Endothelial cell (in vitro differentiated cells): ENCODE results near the gene CDH8. TPM values are rescaled to one million over a fixed set of nuclear protein-coding genes. Genes with fewer than 3 reads are reported as not detected.

ENCODE experiments used
- DNase-seq: peaks from one replicate; pipeline ENCODE4 v3.0.0; 2021; ENCODE audit warnings: low spot score
- H3K27ac Mint-ChIP-seq: one replicate; pipeline ENCODE4 v1.8.0; 2021; ENCODE audit warnings: mixed read lengths, inconsistent platforms; ENCODE audit not compliant: unreplicated experiment
- H3K27me3 Mint-ChIP-seq: one replicate; pipeline ENCODE4 v1.8.0; 2021; ENCODE audit warnings: mild to moderate bottlenecking, moderate library complexity, mixed read lengths, inconsistent platforms; ENCODE audit not compliant: unreplicated experiment
- H3K36me3 Mint-ChIP-seq: one replicate; pipeline ENCODE4 v1.8.0; 2021; ENCODE audit warnings: mild to moderate bottlenecking, low read depth, mixed read lengths, inconsistent platforms; ENCODE audit not compliant: unreplicated experiment
- H3K4me1 Mint-ChIP-seq: one replicate; pipeline ENCODE4 v1.8.0; 2021; ENCODE audit warnings: mild to moderate bottlenecking, mixed read lengths, inconsistent platforms; ENCODE audit not compliant: unreplicated experiment
- H3K4me3 Mint-ChIP-seq: one replicate; pipeline ENCODE4 v1.8.0; 2021; ENCODE audit warnings: mild to moderate bottlenecking, mixed read lengths, inconsistent platforms; ENCODE audit not compliant: unreplicated experiment
- H3K9me3 Mint-ChIP-seq: one replicate; pipeline ENCODE4 v1.8.0; 2021; ENCODE audit warnings: mixed read lengths, inconsistent platforms; ENCODE audit not compliant: unreplicated experiment
- total RNA-seq: library from RNA; stranded (reverse); fragmentation: NEBNext Ultra II Directional; extraction: Animal tissue kit (Norgen Biotek cat#: 25700); gene quantifications from one replicate; pipeline ENCODE4 v1.2.1, GENCODE V29; 2021; ENCODE audit not compliant: unreplicated experiment
- TF ChIP-seq, protein P1 (sequence below): fragments of 200-600 bp; sonication (generic); IDR thresholded peaks from one replicate; pipeline ENCODE4 v1.5.0; 2021; ENCODE audit warnings: antibody characterized with exemption; ENCODE audit not compliant: unreplicated experiment

CDH8 gene
- total RNA-seq, 1 donor from 2014 or later, result 6.4 TPM

DNA sequence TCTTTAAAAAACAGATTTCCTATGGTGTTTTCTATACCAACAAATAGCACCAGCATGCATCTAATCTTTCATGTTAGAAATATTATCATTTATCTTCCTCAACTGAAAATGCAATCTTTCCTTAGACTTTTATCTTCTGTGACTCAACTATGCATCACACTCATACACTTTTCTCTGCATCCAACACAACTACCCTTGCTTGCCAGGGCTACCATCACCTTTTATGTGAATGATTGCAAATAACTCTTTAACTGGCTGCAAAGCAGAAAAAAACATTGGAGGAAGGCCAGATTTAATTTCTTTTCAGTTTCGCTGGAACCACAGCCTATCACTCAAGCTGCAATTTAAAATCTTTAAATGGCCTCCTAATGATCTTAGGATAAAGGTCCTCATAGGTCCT is 212.9 kb downstream of the CDH8 start:
- H3K4me1 Mint-ChIP-seq, result no peaks in the 10 kb centered on the region

DNA sequence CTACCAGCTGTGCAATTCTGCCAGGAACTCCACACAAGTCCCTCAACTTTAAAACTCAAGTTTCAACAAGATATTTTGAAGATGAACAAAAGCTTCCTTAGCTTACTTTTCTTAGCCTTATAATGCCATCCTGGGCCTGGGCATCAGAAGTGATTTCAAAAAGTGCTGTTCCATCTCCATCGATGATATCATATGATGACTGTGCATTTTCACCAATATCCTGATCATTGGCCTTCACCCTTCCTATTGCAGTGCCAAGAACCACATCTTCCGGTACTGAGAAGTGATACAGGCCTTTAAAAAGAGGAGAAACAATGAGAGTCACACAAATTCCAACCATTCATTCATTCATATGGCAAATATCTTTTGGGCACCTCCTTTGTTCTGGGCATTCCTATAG is 215.4 kb downstream of the CDH8 start:
- DNase-seq, result no peak

More for the DNA sequence above, 212.9 kb downstream of the CDH8 start:
- Mint-ChIP-seq H3K36me3 (no peaks in the 10 kb centered on the region), H3K27ac (no peak overlapping the region), H3K27me3 (no peaks in the 10 kb centered on the region), H3K4me3 (no peak overlapping the region), H3K9me3 (no peaks in the 10 kb centered on the region)
- no peak for DNase-seq
- TF ChIP-seq, protein P1, sequence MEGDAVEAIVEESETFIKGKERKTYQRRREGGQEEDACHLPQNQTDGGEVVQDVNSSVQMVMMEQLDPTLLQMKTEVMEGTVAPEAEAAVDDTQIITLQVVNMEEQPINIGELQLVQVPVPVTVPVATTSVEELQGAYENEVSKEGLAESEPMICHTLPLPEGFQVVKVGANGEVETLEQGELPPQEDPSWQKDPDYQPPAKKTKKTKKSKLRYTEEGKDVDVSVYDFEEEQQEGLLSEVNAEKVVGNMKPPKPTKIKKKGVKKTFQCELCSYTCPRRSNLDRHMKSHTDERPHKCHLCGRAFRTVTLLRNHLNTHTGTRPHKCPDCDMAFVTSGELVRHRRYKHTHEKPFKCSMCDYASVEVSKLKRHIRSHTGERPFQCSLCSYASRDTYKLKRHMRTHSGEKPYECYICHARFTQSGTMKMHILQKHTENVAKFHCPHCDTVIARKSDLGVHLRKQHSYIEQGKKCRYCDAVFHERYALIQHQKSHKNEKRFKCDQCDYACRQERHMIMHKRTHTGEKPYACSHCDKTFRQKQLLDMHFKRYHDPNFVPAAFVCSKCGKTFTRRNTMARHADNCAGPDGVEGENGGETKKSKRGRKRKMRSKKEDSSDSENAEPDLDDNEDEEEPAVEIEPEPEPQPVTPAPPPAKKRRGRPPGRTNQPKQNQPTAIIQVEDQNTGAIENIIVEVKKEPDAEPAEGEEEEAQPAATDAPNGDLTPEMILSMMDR, result no peak

DNA sequence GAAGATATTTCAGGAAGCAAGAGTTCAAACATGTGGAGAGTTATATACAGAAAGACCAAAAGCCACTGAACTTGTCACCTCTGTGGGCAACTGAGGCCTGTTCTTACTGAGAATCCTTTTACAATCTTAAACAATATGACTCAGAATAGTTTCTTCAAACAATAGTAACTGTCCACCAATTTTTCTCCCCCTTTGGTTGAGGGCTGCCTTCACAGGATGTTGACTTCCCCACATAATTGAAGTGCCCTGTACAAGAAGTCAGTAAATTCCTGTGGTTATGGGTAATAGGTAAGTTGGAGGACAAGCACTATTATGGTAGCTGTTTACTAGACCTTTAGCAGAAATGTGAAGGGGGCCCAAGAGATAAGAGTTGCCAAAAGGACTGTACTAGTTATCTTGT is 215.8 kb downstream of the CDH8 start:
- Mint-ChIP-seq H3K4me3 (no peak overlapping the region), H3K27me3 (no peaks in the 10 kb centered on the region), H3K36me3 (no peaks in the 10 kb centered on the region), H3K27ac (no peak overlapping the region), H3K9me3 (no peaks in the 10 kb centered on the region), H3K4me1 (no peaks in the 10 kb centered on the region)
- no peak for DNase-seq
- TF ChIP-seq, protein P1, result no peak

More for the DNA sequence above, 215.4 kb downstream of the CDH8 start:
- H3K4me3 Mint-ChIP-seq, result no peak overlapping the region
- no peaks in the 10 kb centered on the region for H3K27me3 Mint-ChIP-seq
- H3K36me3 Mint-ChIP-seq, result no peaks in the 10 kb centered on the region
- H3K9me3 Mint-ChIP-seq, result no peaks in the 10 kb centered on the region
- TF ChIP-seq, protein P1, result no peak
- H3K27ac Mint-ChIP-seq, result no peak overlapping the region
- no peaks in the 10 kb centered on the region for H3K4me1 Mint-ChIP-seq

DNA sequence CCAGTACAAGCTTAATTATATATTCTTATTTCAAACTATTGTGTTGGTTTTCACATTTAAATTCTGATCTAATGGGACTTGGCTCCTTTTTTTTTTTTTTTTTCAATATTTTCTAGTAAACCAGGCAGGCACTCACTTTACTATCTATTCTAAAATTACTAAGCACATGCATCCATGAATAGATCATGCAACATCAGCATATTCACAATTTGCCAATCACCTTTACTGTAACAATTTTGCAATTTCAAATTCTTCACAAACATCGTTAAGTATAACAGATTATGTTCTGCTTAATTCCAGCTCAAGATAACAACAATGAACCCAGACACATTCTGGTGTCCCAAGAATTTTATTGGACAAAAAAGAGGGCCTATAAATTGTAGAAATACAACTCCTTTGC is 217.4 kb downstream of the CDH8 start:
- Mint-ChIP-seq H3K4me1 (no peaks in the 10 kb centered on the region), H3K9me3 (no peaks in the 10 kb centered on the region), H3K27me3 (no peaks in the 10 kb centered on the region), H3K36me3 (no peaks in the 10 kb centered on the region), H3K27ac (no peak overlapping the region), H3K4me3 (no peak overlapping the region)
- TF ChIP-seq, protein P1, result no peak
- no peak for DNase-seq

DNA sequence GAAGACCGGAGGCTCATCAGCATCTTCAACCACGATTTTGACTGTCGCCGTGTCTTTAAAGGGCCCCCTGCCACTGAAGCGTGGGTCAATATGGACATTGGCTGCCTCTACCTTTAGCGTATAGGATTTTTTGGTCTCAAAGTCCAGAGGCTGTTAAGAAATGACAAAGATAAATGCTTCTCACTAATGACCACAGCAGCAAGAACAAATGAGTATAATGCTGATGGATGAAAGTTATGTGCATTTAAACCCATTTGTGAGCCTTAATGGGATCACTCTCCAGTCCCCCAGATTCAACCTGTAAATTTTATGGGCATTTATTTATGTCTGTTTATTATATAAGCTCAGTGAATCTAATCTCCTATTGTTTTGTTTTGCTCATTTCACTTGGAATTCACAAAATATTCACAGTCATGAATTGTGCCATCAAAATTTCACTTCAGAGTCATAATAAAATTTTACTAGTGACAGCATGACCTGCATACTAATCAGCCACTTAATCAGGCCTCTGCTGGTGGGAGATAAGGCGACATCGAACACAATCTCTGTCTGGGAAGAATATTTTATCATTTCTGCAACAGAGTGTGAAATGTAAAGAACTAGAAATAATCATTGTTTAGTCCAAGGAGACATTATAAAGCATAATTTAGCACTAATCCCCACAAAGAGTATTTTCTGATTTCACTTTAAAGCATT is 218.5 kb downstream of the CDH8 start:
- H3K4me1 Mint-ChIP-seq, result no peaks in the 10 kb centered on the region
- no peak overlapping the region for H3K4me3 Mint-ChIP-seq
- no peaks in the 10 kb centered on the region for H3K36me3 Mint-ChIP-seq
- TF ChIP-seq, protein P1, result no peak
- no peaks in the 10 kb centered on the region for H3K9me3 Mint-ChIP-seq
- H3K27ac Mint-ChIP-seq, result no peak overlapping the region
- peaks cover 2% of the 10 kb centered on the region for H3K27me3 Mint-ChIP-seq
- DNase-seq, result no peak
